Mammary epithelial cell (primary cell): ENCODE results near the gene WDR72.

ENCODE experiments used
- CTCF ChIP-seq, 2 donors: IDR thresholded peaks in 1 of 2; conservative IDR thresholded peaks in 1 of 2; 2 replicates each; pipeline ENCODE4 v1.5.1; 2011 to 2012; ENCODE audit warnings: inconsistent platforms in 2 of 2, low read length in 2 of 2, mild to moderate bottlenecking in 2 of 2, control low read depth in 1 of 2, low read depth in 1 of 2; ENCODE audit not compliant: insufficient read depth in 1 of 2; ENCODE audit errors: extremely low read depth in 1 of 2
- EZH2 ChIP-seq: IDR thresholded peaks from 2 replicates; pipeline ENCODE4 v1.6.1; 2012; ENCODE audit warnings: low read length, inconsistent platforms, borderline replicate concordance

- TF ChIP-seq CTCF (conservative IDR thresholded peaks at IDR 0.05 in 1 of 2, IDR thresholded peaks at IDR 0.05 in 1 of 2; ENCODE audit: extremely low read depth in 1 of 2, insufficient read depth in 1 of 2, low read depth in 1 of 2, low read length in 2 of 2) (no peak), EZH2 (no peak)
Observed at GRCh38 chr15:53520996-53521395, 238.5 kb downstream of the WDR72 start.
